SJCRH30 (cell line): ENCODE results near the gene SSTR1. TPM values are rescaled to one million over a fixed set of nuclear protein-coding genes. Genes with fewer than 3 reads are reported as not detected.
"Not testable (repeated sequence)": the region's sequence is repeated elsewhere in the genome, so short reads cannot be mapped to it uniquely, and the experiment has no call there.

Experiments
- DNase-seq, 2 experiments: peaks; one replicate each; pipeline ENCODE4 v3.0.0-alpha.2; 2015 to 2020
- H3K27ac ChIP-seq: fragments of 250-450 bp; sonication (Bioruptor Pico); 2 replicates; pipeline ENCODE4 v1.5.1; 2020; ENCODE audit warnings: mild to moderate bottlenecking, moderate library complexity
- H3K27me3 ChIP-seq: fragments of 250-450 bp; sonication (Bioruptor Pico); 2 replicates; pipeline ENCODE4 v1.5.1; 2020; ENCODE audit warnings: mild to moderate bottlenecking, moderate library complexity
- H3K36me3 ChIP-seq: fragments of 250-450 bp; sonication (Bioruptor Pico); 2 replicates; pipeline ENCODE4 v1.5.1; 2020; ENCODE audit warnings: mild to moderate bottlenecking, moderate library complexity
- H3K4me1 ChIP-seq: fragments of 250-450 bp; sonication (Bioruptor Pico); 2 replicates; pipeline ENCODE4 v1.5.1; 2020; ENCODE audit warnings: mild to moderate bottlenecking, moderate library complexity
- H3K4me3 ChIP-seq: fragments of 250-450 bp; sonication (Bioruptor Pico); 2 replicates; pipeline ENCODE4 v1.5.1; 2020; ENCODE audit warnings: mild to moderate bottlenecking, moderate library complexity
- H3K9me3 ChIP-seq: fragments of 250-450 bp; sonication (Bioruptor Pico); replicated peaks from 2 replicates; pipeline ENCODE4 v1.5.1; 2020; ENCODE audit warnings: mild to moderate bottlenecking, moderate library complexity
- total RNA-seq: library from RNA; depleted of rRNA; stranded (reverse); fragments of >200 nt; shearing (Covaris generic); gene quantifications from 2 replicates; pipeline ENCODE4 v1.2.3, GENCODE V29; 2014; rRNA removed

The SSTR1 gene
- total RNA-seq: not detected in 2 replicates

GRCh38 chr14:38207736-38208617 lies at the start of gene SSTR1:
TSS of gene SSTR1 (plus strand) at chr14:38207904. CDS start at chr14:38209390, 1,486 bp downstream.
- Histone ChIP-seq H3K27me3 (no peaks in the 10 kb centered on the region), H3K36me3 (no peaks in the 10 kb centered on the region), H3K9me3 (peaks cover 3% of the 10 kb centered on the region; the same call in 1 of the 2 replicates), H3K4me3 (no peak within 1 kb of the TSS), H3K27ac (no peak within 1 kb of the TSS), H3K4me1 (peaks cover 22% of the 10 kb centered on the region)
- DNase-seq: no peak

- DNase-seq: no peak
- Histone ChIP-seq H3K4me1 (no peaks in the 10 kb centered on the region), H3K4me3 (no peak overlapping the region), H3K36me3 (no peaks in the 10 kb centered on the region), H3K9me3 (no peaks in the 10 kb centered on the region), H3K27me3 (no peaks in the 10 kb centered on the region), H3K27ac (no peak overlapping the region)
Measured at GRCh38 chr14:38158468-38158867, 49.2 kb upstream of the SSTR1 start.

- no peaks in the 10 kb centered on the region for H3K27me3 ChIP-seq
- H3K36me3 ChIP-seq: no peaks in the 10 kb centered on the region
- H3K4me3 ChIP-seq: no peak overlapping the region
- peaks cover 4% of the 10 kb centered on the region for H3K4me1 ChIP-seq
- H3K27ac ChIP-seq: no peak overlapping the region
- H3K9me3 ChIP-seq: no peaks in the 10 kb centered on the region
- DNase-seq: no peak
Measured at GRCh38 chr14:38168416-38168815, 39.3 kb upstream of the SSTR1 start.

- H3K9me3 ChIP-seq: no peaks in the 10 kb centered on the region
- no peaks in the 10 kb centered on the region for H3K36me3 ChIP-seq
- no peak overlapping the region for H3K27ac ChIP-seq
- DNase-seq: peak in 1 of 2 experiments; percentile 9
- H3K4me1 ChIP-seq: no peaks in the 10 kb centered on the region; the same call in 1 of the 2 replicates
- no peak overlapping the region for H3K4me3 ChIP-seq
- H3K27me3 ChIP-seq: no peaks in the 10 kb centered on the region
Measured at GRCh38 chr14:38171197-38171596, 36.5 kb upstream of the SSTR1 start.

GRCh38 chr14:38174711-38175110 lies 33.0 kb upstream of the SSTR1 start:
- Histone ChIP-seq H3K9me3 (no peaks in the 10 kb centered on the region), H3K27me3 (no peaks in the 10 kb centered on the region), H3K36me3 (no peaks in the 10 kb centered on the region), H3K4me1 (no peaks in the 10 kb centered on the region; the same call in 1 of the 2 replicates), H3K27ac (no peak overlapping the region), H3K4me3 (no peak overlapping the region)
- DNase-seq: no peak

- H3K9me3 ChIP-seq: no peaks in the 10 kb centered on the region
- DNase-seq: no peak
- no peaks in the 10 kb centered on the region; the same call in 1 of the 2 replicates for H3K4me1 ChIP-seq
- no peaks in the 10 kb centered on the region for H3K27me3 ChIP-seq
- no peak overlapping the region for H3K4me3 ChIP-seq
- H3K36me3 ChIP-seq: no peaks in the 10 kb centered on the region
- H3K27ac ChIP-seq: no peak overlapping the region
Measured at GRCh38 chr14:38175658-38176057, 32.0 kb upstream of the SSTR1 start.

- H3K36me3 ChIP-seq: no peaks in the 10 kb centered on the region
- H3K27ac ChIP-seq: no peak overlapping the region
- no peaks in the 10 kb centered on the region for H3K9me3 ChIP-seq
- no peaks in the 10 kb centered on the region; the same call in 1 of the 2 replicates for H3K4me1 ChIP-seq
- no peaks in the 10 kb centered on the region for H3K27me3 ChIP-seq
- no peak overlapping the region for H3K4me3 ChIP-seq
- no peak for DNase-seq
Measured at GRCh38 chr14:38176379-38176778, 31.3 kb upstream of the SSTR1 start.

- no peaks in the 10 kb centered on the region for H3K4me1 ChIP-seq
- no peak for DNase-seq
- H3K27ac ChIP-seq: no peak overlapping the region
- no peak overlapping the region for H3K4me3 ChIP-seq
- no peaks in the 10 kb centered on the region for H3K9me3 ChIP-seq
- H3K36me3 ChIP-seq: no peaks in the 10 kb centered on the region
- H3K27me3 ChIP-seq: no peaks in the 10 kb centered on the region
Measured at GRCh38 chr14:38184132-38184531, 23.6 kb upstream of the SSTR1 start.

GRCh38 chr14:38185671-38186070 lies 22.0 kb upstream of the SSTR1 start:
- no peak overlapping the region for H3K27ac ChIP-seq
- no peaks in the 10 kb centered on the region for H3K9me3 ChIP-seq
- DNase-seq: no peak
- no peak overlapping the region for H3K4me3 ChIP-seq
- H3K36me3 ChIP-seq: no peaks in the 10 kb centered on the region
- H3K4me1 ChIP-seq: no peaks in the 10 kb centered on the region
- H3K27me3 ChIP-seq: no peaks in the 10 kb centered on the region

GRCh38 chr14:38186216-38186615 lies 21.5 kb upstream of the SSTR1 start:
- Histone ChIP-seq H3K27me3 (no peaks in the 10 kb centered on the region), H3K36me3 (no peaks in the 10 kb centered on the region), H3K9me3 (no peaks in the 10 kb centered on the region), H3K4me1 (no peaks in the 10 kb centered on the region), H3K4me3 (no peak overlapping the region), H3K27ac (no peak overlapping the region)
- DNase-seq: no peak

- Histone ChIP-seq H3K27ac (no peak overlapping the region), H3K9me3 (no peaks in the 10 kb centered on the region)
Measured at GRCh38 chr14:38187528-38187927, 20.2 kb upstream of the SSTR1 start.

GRCh38 chr14:38189930-38190726 lies 17.6 kb upstream of the SSTR1 start:
- Histone ChIP-seq H3K9me3 (no peaks in the 10 kb centered on the region), H3K4me1 (no peaks in the 10 kb centered on the region)
- no peak for DNase-seq

More at GRCh38 chr14:38187528-38187927, 20.2 kb upstream of the SSTR1 start:
- DNase-seq: no peak
- no peaks in the 10 kb centered on the region for H3K4me1 ChIP-seq
- no peak overlapping the region for H3K4me3 ChIP-seq
- H3K36me3 ChIP-seq: no peaks in the 10 kb centered on the region
- no peaks in the 10 kb centered on the region for H3K27me3 ChIP-seq

GRCh38 chr14:38190846-38191245 lies 16.9 kb upstream of the SSTR1 start:
- not testable (repeated sequence) for H3K9me3 ChIP-seq, H3K36me3 ChIP-seq, H3K4me3 ChIP-seq, H3K27me3 ChIP-seq, DNase-seq, H3K27ac ChIP-seq, H3K4me1 ChIP-seq

More at GRCh38 chr14:38189930-38190726, 17.6 kb upstream of the SSTR1 start:
- no peak overlapping the region for H3K27ac ChIP-seq
- no peaks in the 10 kb centered on the region for H3K36me3 ChIP-seq
- H3K27me3 ChIP-seq: no peaks in the 10 kb centered on the region
- no peak overlapping the region for H3K4me3 ChIP-seq

- H3K4me1 ChIP-seq, H3K4me3 ChIP-seq, H3K9me3 ChIP-seq, DNase-seq, H3K27ac ChIP-seq, H3K27me3 ChIP-seq, H3K36me3 ChIP-seq: not testable (repeated sequence)
Measured at GRCh38 chr14:38191491-38191890, 16.2 kb upstream of the SSTR1 start.
